NCI-H1105 treated with DMSO at 0.1 percent for 48 hours (cell line): Measurements from ENCODE around the gene OGFOD3.

Source experiments
- DNase-seq: peaks from one replicate; lab custom pipeline; 2025; lab: John Stamatoyannopoulos, UW

The OGFOD3 gene

DNA sequence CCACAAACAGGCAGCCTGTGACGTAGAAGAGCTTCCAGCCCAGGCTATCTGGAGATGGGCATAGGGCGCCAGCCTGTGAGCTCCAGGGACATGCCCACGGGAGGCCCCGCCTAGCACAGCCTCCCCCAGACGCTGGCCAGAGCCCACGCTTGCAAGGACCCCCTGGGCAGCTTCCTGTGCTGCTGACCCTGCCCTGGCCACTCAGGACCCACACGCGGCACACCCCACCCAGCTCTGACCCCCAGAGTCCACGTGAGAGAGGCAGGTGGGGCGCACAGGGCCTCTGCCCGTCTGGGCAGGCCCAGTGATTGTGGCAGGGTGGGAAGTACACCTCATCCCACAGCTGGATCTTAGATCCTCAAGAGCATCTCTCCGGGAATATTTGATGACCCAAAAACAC lies 28.3 kb upstream of the OGFOD3 start:
- DNase-seq = no peak

DNA sequence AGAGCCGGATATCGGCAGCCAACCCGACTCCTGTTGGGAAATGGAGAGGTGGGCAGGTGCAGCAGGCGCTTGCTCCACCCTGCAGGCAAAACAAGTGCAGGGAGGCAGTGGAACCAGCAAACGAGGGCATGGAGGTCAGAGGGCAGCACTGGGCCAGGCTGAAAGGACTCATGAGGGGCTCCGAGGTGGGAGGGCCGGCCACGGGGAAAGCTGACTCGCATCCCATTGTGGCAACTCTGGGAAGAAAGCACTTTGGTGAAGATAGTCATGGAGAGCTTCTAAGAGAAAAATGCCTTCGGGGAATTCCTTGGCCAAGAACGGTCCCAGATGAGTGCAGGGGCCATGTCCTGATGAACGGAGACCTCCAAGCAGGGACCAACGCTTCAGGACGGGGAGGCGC lies 27.7 kb upstream of the OGFOD3 start:
- DNase-seq = no peak

DNA sequence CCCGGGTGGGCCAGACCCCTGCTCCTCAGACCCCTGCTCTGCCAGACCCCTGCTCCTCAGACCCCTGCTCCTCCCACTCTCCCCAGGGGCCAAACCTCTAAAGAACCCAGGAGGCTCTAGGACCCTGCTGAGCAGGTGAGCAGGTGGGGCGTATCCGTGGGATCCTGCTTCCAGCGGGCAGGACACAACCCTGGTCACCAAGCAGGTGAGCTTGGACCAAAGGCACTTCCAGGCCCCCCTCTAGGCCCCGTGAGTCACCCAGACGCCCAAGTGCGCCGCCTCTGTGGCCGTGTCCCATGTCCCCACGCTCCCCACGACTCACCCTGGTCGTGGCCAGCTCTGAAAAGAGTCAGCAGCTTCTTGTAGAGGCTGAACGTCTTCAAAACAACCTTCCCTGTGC lies 27.2 kb upstream of the OGFOD3 start:
- no peak for DNase-seq

DNA sequence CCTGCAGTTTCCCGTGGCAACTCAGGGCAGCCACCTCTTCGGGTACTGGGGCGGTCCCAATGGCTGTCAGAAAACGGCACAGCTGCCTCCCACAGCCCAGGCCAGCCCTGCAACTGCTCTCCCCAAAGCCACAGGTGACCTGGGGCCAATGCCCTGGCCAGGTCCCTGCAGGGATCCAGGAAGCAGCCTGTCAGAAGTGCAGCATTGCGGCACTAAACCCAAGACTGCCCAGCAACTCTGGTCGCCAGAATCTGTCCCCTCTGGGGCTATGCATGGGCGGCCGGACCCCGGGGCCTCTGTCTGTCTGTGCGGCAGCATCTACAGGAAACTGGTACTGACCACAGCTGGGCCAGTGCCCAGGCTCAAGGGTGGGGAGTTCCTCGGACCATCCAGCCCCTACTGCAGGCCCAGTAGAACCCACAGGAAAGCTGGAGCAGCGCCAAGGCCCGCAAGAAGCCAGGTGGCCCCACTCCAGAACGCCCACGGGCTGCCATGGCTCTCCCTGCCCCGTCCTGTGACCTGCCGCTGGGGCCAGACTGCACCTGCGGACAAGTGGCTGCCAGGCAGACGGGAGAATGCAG lies 26.6 kb upstream of the OGFOD3 start:
- DNase-seq = no peak

DNA sequence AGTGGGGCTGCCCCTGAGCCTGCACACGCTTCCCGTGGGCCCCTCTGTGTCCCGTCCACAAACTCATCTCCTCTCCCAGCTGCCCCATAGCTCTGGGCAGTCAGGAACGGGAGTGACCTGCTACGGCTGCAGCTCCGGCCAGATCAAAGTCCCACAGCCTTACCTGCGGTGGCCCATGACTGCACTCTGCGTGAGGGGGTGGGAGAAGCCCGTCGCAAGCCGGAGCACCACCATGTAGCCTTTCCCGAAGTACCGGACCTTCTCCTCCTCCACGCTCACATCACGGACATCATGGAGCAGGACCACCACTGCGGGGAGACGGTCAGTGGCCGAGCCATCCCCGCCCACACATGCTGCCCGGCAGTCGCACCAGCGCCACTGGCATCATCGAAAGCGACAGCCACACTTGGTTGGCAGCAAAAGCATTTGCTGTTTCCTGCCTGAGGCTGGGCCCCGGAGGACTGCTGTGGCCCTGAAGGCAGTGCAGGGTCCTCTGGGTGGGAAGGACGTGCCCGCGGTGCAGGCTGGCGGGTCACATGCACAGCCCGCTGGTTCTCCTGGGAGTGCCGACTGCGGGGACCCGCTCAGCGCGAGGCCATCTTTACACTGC lies 26.0 kb upstream of the OGFOD3 start:
- no peak for DNase-seq

DNA sequence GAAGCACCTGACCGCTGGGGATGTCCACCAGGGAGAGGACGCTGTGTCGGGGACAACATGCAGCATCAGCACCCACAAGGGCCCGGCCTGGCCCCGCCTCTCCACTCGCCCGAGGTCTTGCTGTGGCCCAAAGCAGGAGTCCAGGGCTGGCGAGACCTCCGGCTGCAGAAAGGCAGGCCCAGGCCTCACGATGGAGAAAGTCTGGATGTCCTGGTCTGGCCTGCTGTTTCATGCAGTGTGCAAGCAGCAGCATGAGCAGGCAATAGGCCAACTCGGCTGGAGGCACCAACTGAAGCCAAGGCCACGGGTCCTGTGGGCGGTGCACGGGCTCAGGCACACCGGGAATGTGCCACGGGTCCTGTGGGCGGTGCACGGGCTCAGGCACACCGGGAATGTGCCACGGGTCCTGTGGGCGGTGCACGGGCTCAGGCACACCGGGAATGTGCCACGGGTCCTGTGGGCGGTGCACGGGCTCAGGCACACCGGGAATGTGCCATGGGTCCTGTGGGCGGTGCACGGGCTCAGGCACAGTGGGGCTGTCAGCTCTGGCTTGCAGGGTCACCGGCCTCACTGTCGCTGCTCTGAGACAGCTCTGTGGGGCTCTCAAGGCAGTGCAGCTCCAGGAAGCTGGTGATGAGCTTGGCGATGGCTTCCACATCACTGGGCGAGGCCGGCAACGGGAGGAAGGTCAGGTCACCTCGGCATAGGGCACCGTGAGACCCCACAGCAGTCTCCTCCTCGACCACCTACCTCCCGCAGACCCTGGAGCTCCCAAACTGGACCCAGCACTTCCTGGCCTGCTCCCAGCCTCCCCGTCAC lies 25.3 kb upstream of the OGFOD3 start:
- DNase-seq = no peak

DNA sequence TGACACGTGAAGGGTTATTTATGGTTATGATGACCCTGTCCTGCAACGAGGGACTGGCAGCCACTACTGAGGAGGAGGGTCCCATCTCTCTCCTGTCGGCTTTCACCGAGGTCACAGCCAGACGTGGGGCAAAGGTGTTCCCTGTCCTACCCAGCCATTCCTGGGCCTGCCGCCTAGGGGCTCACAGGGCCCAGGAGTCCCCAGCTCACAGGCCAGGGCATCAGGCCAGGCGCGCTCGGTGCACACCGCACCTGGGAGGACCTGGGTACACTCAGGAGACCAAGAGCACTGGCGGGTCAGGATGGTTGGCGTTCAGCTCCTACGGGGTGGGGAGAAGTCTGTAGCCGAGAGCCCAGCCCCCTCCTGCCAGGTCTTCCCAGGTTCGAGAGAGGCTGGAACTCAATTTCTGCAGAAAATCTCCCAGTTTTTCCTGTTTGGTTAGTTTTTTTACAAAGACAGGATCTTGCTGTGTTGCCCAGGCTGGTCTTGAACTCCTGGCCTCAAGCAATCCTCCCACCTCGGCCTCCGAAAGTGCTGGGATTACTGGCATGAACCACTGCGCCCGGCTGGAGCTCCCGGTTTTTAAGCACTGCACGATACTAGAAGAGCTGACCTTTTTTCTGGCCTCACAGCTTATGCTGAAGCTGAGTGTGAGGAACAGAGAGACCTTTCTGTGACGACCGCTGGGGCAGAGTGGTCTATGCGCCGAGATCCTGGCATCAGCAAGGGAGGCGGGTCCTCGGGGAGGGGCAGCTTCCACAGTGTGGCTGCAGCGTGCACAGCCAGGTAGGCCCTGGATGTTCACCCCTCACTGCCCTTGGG lies 24.5 kb upstream of the OGFOD3 start:
- DNase-seq = no peak

DNA sequence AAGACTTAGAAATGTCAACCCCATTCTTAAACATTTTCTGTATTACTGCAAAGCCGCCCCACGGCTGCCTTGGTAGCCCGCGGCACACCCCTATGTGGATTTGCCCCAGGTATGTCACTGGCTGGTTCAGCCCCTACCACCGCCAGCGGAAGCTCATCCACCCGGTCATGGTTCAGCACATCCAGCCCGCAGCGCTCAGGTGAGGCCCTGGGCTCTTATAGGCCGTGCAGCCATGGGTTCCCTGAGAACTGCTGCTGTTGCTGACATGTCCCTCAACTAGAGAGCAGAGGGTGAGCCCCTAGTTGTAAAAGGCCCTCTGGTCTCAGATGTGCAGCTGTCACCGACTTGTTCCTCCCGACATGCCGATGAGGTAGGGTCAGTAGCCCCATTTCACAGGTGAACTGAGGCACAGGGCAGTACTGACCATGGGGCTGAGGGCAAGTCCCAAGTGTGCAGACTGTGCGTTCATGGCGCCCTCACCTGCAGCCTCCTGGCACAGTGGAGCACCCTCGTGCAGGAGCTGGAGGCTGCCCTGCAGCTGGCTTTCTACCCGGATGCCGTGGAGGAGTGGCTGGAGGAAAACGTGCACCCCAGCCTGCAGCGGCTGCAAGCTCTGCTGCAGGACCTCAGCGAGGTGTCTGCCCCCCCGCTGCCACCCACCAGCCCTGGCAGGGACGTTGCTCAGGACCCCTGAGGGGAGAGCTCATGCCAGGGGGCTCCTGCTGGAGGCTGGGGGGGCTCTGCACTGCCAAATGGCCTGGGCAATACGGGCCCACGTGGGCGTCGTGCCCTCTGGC lies 23.5 kb upstream of the OGFOD3 start:
- DNase-seq = no peak

DNA sequence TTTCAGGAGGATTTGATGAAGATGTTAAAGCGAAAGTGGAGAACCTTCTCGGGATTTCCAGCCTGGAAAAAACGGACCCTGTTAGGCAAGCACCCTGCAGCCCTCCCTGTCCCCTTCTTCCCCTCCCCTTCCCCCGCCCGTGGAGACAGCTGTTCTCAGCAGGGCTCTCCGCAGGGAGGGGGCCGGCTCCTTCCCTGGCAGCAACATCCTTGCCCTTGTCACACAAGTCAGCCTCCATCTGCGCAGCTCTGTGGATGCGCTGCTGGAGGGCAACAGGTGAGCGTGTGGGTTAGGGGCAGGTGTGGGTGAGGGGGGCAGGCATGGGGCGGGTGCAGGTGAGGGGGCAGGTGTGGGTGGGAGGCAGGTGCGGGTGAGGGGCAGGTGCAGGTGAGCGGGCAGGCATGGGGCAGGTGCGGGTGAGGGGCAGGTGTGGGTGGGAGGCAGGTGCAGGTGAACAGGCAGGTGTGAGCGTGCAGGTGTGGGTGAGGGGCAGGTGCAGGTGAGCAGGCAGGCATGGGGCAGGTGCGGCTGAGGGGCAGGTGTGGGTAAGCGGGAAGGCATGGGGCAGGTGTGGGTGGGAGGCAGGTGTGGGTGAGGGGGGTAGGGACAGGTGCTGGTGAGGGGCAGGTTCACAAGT lies 22.7 kb upstream of the OGFOD3 start:
- peak; percentile 41 for DNase-seq

DNA sequence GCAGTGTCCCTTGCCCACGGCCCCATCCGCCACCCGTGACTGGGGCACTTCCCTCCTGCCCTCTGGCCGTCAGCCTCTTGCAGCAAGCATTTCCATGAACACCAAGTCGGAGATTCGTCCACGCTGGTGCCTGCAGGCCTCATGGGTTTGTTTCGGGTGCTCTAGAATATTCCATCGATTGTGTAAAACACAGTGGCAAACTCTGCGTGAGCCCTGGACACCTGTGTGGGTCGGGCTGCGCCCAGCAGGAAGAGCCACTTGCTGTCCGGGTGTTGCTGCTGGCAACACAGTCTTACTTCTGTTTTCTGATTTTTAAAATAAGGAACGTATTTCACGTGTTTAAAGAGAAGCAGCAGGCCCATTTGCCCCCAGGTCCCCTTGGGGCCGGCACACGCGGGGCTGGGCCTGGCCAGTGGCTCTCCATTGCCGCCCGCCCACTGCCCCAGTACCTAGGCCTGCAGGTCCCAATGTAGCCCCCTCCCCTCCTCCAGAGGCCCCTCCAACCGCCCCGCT lies 22.1 kb upstream of the OGFOD3 start:
- DNase-seq = no peak

DNA sequence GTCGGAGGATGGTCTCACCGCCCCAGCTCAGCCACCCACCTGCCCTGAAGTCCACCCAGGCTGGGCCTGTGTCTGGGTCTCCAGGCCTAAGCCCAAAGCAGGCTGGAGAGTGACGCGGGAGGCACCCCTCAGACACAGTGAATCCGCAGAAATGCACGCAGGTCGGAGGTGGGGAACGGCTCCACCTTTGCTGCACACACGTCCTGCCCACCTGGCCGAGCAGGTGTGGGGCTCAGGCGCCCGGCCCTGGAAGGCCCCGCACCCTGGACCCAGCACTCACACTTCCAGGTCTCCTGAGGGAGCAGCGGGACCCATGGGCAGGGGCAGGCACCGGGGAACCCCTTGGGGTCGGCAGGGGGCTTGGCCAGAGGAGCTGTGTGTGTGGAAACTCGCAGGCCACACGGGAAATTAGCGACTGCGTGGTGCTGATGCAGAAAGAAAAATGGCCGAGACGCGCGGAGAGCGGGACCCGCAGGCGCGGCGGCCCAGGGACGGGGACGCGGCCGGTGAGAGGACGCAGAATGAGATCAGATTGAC lies 21.5 kb upstream of the OGFOD3 start:
- DNase-seq = no peak

DNA sequence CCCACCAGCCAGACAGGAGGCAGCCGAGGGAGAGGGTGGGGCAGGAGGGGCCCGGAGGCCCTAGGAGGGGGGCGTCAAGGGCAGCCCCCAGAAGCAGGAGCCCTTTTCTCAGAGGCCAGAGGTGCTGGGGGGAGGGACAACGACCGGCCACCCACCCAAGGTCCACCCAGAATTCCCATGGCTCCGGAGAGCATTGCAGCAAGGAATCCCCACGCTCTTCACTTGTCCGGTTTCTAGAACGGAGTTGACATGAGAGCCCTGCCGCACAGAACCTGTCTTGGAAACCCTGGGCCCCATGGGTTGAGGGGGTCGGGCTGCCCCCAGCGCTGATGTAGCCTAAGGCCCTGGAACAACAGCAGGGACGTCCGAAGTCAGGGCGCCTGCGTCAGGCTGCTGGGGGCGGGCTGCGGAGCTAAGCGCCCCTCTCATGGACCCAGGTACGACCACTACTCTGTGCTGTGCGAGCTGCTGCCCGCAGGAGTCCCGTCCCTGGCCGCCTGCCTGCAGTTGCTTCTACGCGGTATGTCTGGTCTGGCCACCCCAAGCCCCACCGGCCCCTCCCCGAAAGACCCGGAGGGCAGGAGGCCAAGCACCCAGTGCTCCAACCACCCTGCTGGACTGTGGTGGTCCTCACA lies 20.9 kb upstream of the OGFOD3 start:
- no peak for DNase-seq

DNA sequence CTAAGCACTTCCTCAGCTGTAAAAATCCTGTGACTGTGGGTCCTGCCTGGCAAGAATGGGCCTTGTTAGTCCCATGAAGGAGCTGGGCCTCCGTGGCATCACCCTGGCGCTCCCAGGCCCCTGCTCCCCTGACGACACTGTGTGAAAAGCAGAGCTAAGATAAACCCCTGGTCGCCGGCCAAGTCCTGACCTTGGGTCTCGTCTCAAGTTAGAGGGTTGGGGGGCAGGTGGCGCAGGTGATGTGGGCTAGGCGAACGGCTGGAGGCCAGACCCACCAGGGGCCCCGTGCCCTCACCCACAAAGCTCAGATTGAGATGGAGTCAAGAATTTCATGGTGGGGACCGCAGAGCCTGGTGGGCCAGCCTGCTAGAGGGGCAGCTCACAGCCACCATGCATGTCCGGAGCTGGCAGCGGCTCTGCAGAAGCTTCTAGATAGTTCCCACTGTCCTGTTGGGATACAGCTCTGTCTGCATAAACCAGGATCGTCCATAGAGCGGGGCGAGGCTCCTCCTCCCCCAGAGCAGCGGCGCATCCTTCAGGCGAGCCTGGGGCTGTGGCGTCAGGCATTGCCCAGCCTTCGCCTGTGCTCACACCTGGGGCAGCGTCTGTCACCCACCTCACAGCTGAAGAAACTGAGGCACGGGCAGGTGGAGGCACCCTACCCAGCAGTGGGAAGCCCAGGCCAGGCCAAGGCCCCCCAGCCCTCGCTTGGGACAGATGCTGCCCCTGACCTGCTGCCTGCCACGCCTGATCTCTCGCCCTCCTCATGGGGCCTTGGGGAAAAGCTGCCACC lies 20.2 kb upstream of the OGFOD3 start:
- DNase-seq = no peak

DNA sequence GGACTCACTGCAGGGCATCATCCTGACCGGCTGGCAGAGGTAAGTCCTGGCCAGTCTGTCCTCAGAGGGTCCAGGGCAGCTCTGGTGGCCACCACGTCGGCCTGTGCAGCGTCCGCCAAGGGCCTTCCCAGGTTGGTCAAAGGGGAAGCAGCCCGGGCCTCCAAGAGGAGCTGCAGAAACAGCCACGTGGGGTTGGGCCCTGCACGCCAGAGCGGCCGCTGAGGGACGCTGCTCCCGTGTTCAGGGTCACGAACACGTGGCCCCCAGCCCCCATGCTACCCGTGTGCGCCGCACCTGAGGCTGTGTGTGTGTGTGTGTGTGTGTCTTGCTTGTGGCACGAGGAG lies 18.9 kb upstream of the OGFOD3 start:
- DNase-seq = no peak

DNA sequence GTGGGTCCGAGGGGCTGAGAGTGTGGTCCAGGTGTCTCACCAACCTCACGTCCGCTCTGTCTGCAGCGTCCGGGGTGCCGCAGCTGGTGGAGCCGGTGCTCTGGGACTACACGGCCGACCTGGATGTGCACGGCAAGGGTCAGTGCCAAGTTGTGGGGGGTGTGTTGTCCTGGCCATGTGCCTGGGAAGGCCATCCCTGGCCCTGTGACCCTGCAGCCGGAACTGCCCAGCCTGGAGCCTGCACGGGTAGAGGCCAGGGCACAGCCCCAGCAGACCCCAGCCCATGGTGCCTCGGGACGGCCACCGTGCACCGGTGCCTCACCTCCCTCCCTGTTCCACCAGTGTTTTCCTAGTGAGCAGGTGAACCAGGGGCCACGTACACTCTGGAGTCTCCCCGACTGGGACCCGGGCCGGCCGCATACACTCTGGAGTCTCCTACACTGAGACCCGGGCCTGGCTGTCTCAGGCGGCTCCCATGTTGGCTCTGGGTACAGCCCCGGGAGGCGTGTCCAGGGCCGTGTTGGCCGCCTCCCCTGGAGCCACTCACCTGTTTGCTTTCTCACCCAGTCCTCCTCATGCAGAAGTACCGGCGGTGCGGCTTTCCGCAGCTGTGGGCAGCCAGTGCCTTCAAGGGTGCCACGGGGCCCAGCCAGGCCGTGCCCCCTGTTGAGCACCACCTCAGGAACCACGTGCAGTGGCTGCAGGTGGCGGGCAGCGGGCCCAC lies 18.4 kb upstream of the OGFOD3 start:
- DNase-seq = no peak

DNA sequence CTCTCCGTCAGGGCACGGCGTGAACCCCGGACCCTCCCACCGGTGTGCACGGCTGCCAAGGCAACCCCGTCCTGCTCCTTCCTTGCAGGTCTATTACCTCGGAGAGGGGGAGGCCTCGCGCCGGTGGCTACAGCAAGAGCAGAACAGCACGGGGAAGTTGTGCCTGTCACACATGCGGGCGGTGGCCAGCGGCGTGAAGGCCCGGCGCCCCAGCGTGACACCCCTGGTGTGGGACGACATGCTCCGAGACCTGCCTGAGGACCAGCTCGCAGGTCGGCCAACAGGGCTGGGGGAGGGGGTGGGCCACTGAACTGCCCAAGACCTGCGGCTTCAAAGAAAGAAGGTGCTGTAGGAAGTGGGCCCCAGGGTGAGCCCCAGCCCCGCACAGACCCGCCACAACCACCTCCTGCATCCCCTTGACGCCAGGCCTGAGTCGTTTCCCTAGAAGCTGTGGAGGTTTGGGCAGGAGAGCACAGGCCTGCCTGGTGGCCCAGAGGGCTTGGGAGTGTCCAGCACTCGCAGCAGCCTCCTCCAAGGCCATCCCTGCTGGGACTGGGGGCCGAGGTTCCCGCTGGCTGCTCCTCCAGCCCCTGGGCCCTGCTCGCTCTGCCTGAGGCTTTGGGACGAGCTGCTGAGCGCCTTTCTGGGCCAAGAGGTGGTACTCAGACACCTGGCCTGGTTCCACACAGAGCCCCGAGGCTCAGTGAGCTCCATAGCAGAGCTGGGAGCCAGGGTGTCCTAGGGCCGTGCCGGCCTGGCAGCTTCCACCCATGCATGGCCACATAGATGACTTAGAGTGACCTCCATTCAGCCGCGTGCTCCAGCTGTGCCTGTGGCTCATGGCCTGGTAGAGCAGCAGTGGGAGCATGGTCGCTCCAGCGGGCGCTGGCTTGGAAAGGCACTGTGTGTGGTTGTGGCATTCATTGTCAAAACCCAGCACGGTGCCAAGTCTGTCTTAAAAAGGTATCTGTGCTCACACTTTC lies 17.5 kb upstream of the OGFOD3 start:
- DNase-seq = no peak

DNA sequence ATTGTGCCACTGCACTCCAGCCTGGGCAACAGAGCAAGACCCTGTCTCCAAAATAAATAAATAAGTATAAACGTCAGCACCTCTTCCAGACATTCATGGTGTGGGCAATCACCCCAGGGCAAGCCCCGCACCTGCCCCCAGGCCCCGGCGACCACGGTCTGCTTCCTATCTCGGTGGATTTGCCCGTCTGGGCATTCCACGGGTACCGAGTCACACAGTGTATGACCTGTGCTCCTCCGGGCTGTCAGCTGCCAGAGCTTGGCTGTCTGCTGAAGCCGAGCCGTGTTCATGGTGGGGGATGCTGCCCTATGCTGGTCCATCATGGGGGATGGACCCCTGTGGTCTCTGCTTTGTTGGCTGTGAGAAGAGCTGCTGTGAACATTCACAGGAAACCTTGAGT lies 16.7 kb upstream of the OGFOD3 start:
- DNase-seq = no peak

DNA sequence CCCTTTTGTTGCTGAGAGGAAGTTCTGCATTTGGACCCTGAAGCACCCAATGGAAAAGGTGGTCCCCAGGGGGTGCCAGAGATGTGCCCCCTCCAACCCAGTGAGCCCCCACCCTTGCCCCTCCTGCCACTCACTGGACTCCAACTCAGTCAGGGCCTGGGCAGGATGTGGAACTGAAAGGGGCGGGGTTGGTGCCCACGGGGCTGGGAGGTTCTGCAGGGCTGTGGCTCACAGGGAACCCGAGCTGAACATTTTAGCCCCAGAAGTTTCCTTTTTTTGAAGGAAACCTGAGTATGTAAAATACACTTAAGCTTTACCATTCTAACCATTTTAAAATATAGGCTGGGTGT lies 15.8 kb upstream of the OGFOD3 start:
- DNase-seq = no peak
